IMR-90 (cell line): ENCODE data around the gene MPP4. TPM values are rescaled to one million over a fixed set of nuclear protein-coding genes. Genes with fewer than 3 reads are reported as not detected.

ENCODE experiments used
- ATAC-seq: fragments of 200-7000 bp; cut with Tn5 transposase; 2 replicates; pipeline ENCODE4 v1.9.1; 2020; ENCODE audit warnings: low read depth, mild to moderate bottlenecking, moderate library complexity
- BruUV-seq: library from RNA; stranded (reverse); fragments of 400-500 nt; replicated peaks from 2 replicates; lab custom pipeline; 2021; lab: Mats Ljungman, UMichigan
- CTCF ChIA-PET: fragments of 300-600 bp; formaldehyde crosslinking; extraction: SDS; loops from one replicate; lab custom pipeline; 2021; ENCODE audit warnings: antibody characterized with exemption; lab: Yijun Ruan, JAX
- POLR2A ChIA-PET: fragments of 300-600 bp; sonication (Branson Sonifier 250); formaldehyde crosslinking; loops from one replicate; lab custom pipeline; 2022; ENCODE audit warnings: antibody characterized with exemption; ENCODE audit not compliant: unreplicated experiment; lab: Charles Lee
- DNase-seq: peaks from one replicate; pipeline ENCODE4 v3.0.0; 2013
- H2AFZ ChIP-seq: replicated peaks from 2 replicates; pipeline ENCODE3; 2013; ENCODE audit warnings: low read length, mild to moderate bottlenecking; ENCODE audit not compliant: poor library complexity
- H2AK5ac ChIP-seq: 2 replicates; pipeline ENCODE4 v1.6.1; 2013; ENCODE audit warnings: low read depth, low read length, inconsistent platforms
- H2AK9ac ChIP-seq: replicated peaks from 2 replicates; pipeline ENCODE3; 2013; ENCODE audit warnings: mild to moderate bottlenecking, low read depth, low read length, moderate library complexity; ENCODE audit not compliant: poor library complexity
- H2BK120ac ChIP-seq: 2 replicates; pipeline ENCODE4 v1.6.1; 2013; ENCODE audit warnings: low read depth, low read length, inconsistent platforms
- H2BK15ac ChIP-seq: 3 replicates; pipeline ENCODE4 v1.6.1; 2013; ENCODE audit warnings: low read depth, low read length, inconsistent platforms
- H2BK20ac ChIP-seq: 2 replicates; pipeline ENCODE4 v1.6.1; 2013; ENCODE audit warnings: low read depth, mild to moderate bottlenecking, inconsistent platforms, low read length, moderate library complexity
- H2BK5ac ChIP-seq: 2 replicates; pipeline ENCODE4 v1.6.1; 2013; ENCODE audit warnings: mild to moderate bottlenecking, low read depth, low read length, inconsistent platforms; ENCODE audit not compliant: poor library complexity, severe bottlenecking
- H3K14ac ChIP-seq: replicated peaks from 2 replicates; pipeline ENCODE4 v1.6.1; 2013; ENCODE audit warnings: low read depth, low read length, inconsistent platforms
- H3K18ac ChIP-seq: 2 replicates; pipeline ENCODE4 v1.6.1; 2013; ENCODE audit warnings: low read depth, low read length, control low read depth
- H3K23ac ChIP-seq: 2 replicates; pipeline ENCODE4 v1.6.1; 2013; ENCODE audit warnings: low read depth, low read length, inconsistent platforms
- H3K27ac ChIP-seq: 2 replicates; pipeline ENCODE4 v1.5.1; 2013; ENCODE audit warnings: mild to moderate bottlenecking, control low read depth, low read length; ENCODE audit not compliant: insufficient read depth
- H3K27me3 ChIP-seq: 2 replicates; pipeline ENCODE4 v1.6.1; 2013; ENCODE audit warnings: low read length; ENCODE audit not compliant: control insufficient read depth, insufficient read depth
- H3K36me3 ChIP-seq: 2 replicates; pipeline ENCODE4 v1.6.1; 2013; ENCODE audit warnings: low read length, mixed read lengths; ENCODE audit not compliant: control insufficient read depth, insufficient read depth
- H3K4ac ChIP-seq: 2 replicates; pipeline ENCODE4 v1.6.1; 2013; ENCODE audit warnings: low read depth, low read length, inconsistent platforms
- H3K4me1 ChIP-seq: 2 replicates; pipeline ENCODE4 v1.6.1; 2013; ENCODE audit warnings: low read length, mixed read lengths; ENCODE audit not compliant: control insufficient read depth, insufficient read depth
- H3K4me2 ChIP-seq: 2 replicates; pipeline ENCODE4 v1.6.1; 2013; ENCODE audit warnings: low read depth, mild to moderate bottlenecking, control low read depth, low read length, moderate library complexity
- H3K4me3 ChIP-seq: 2 replicates; pipeline ENCODE4 v1.5.1; 2013; ENCODE audit warnings: low read depth, mild to moderate bottlenecking, control low read depth, low read length, moderate library complexity; ENCODE audit not compliant: insufficient read depth
- H3K56ac ChIP-seq: 2 replicates; pipeline ENCODE4 v1.6.1; 2013; ENCODE audit warnings: low read length, inconsistent platforms; ENCODE audit not compliant: insufficient read depth; ENCODE audit errors: extremely low read depth
- H3K79me1 ChIP-seq, 2 experiments: 2 replicates each; pipeline ENCODE4 v1.6.1; 2013; ENCODE audit warnings: low read length in 2 of 2, inconsistent platforms in 1 of 2, low read depth in 1 of 2
- H3K9ac ChIP-seq: 2 replicates; pipeline ENCODE4 v1.6.1; 2013; ENCODE audit warnings: low read depth, low read length, control low read depth
- H3K9me1 ChIP-seq: 2 replicates; pipeline ENCODE4 v1.6.1; 2013; ENCODE audit warnings: low read length, inconsistent platforms; ENCODE audit not compliant: insufficient read depth
- H3K9me3 ChIP-seq: 2 replicates; pipeline ENCODE4 v1.6.1; 2013; ENCODE audit warnings: low read length; ENCODE audit not compliant: control insufficient read depth, insufficient read depth
- H4K20me1 ChIP-seq: 2 replicates; pipeline ENCODE4 v1.6.1; 2013; ENCODE audit warnings: low read length, inconsistent platforms; ENCODE audit not compliant: insufficient read depth
- H4K5ac ChIP-seq: 2 replicates; pipeline ENCODE4 v1.6.1; 2013; ENCODE audit warnings: mild to moderate bottlenecking, low read depth, low read length, control low read depth
- H4K8ac ChIP-seq, 2 experiments: 2 replicates each; pipeline ENCODE4 v1.6.1; 2013; ENCODE audit warnings: low read depth in 2 of 2, low read length in 2 of 2, control low read depth in 1 of 2, inconsistent platforms in 1 of 2
- H4K91ac ChIP-seq: 2 replicates; pipeline ENCODE4 v1.6.1; 2013; ENCODE audit warnings: low read depth, low read length, inconsistent platforms; ENCODE audit not compliant: insufficient read depth
- FOS ChIP-seq: fragments of 150-350 bp; IDR thresholded peaks from 2 replicates; pipeline ENCODE4 v1.6.1; 2016; ENCODE audit warnings: low read depth, low read length
- RFX5 ChIP-seq: IDR thresholded peaks from 2 replicates; pipeline ENCODE4 v1.8.0; 2012; ENCODE audit warnings: low read depth, mild to moderate bottlenecking, low read length, moderate library complexity
- SMC3 ChIP-seq: fragments of 150-350 bp; IDR thresholded peaks from 2 replicates; pipeline ENCODE4 v1.6.1; 2016; ENCODE audit warnings: low read depth, mild to moderate bottlenecking, antibody characterized with exemption, low read length, moderate library complexity
- WGBS, 2 experiments: methylation state at CpG; one replicate each; pipeline versions ENCODE4 v1.1.5 to v1.1.7; 2013; ENCODE audit warnings: missing lambda C conversion rate in 2 of 2; ENCODE audit not compliant: insufficient read length in 1 of 2; ENCODE audit errors: extremely low coverage in 2 of 2; 5-methylcytosine and 5-hydroxymethylcytosine counted together
- dilution Hi-C: fragments of 300-500 bp; cut with HindIII; formaldehyde crosslinking; loops from one replicate; pipeline ENCODE4 v1.14.3; 2018; ENCODE audit warnings: low sequenced_read_pairs; ENCODE audit not compliant: unreplicated experiment
- in situ Hi-C: fragments of 300-500 bp; cut with MboI; formaldehyde crosslinking; loops from 3 replicates; pipeline ENCODE4 v1.14.3; 2019; ENCODE audit warnings: low sequenced_read_pairs, inconsistent platforms, mixed read lengths
- intact Hi-C: fragments of 100-400 bp; cut with micrococcal nuclease; formaldehyde crosslinking; loops from 2 replicates; pipeline ENCODE4 v1.10.0; 2022
- polyA plus RNA-seq, 3 experiments: library from polyadenylated mRNA; depleted of rRNA; stranded (reverse); fragments of >200 nt; gene quantifications; 2 replicates each; pipeline ENCODE4 v1.2.3, GENCODE V29; 2012; ENCODE audit warnings: low replicate concordance in 1 of 3
- total RNA-seq: library from RNA; depleted of rRNA; stranded (reverse); fragments of >200 nt; gene quantifications from 2 replicates; pipeline ENCODE4 v1.2.3, GENCODE V29; 2012

MPP4 gene
- total and polyA plus RNA-seq, 2 of the 4 experiments (the other 2 are of a cell fraction), result 11.8 to 14.9 TPM

- ATAC-seq, result no peak
- dilution Hi-C loops (no loop called here), in situ Hi-C loops (no loop called here), intact Hi-C loops (loop anchor here (10.0 kb wide), 1 partner anchor 474 kb away; no protein-coding TSS in a partner anchor)
- no peaks in the 10 kb centered on the region for H3K9me3 ChIP-seq
- no peak overlapping the region for H2AK9ac ChIP-seq
- H2BK15ac ChIP-seq, result no peak overlapping the region
- H2AK5ac ChIP-seq, result no peak overlapping the region
- H2BK20ac ChIP-seq, result no peak overlapping the region
- H3K79me1 ChIP-seq, result no peaks in the 10 kb centered on the region; a peak in 1 of 4 replicates
- no peaks in the 10 kb centered on the region for H3K9me1 ChIP-seq
- POLR2A ChIA-PET, result no interaction called here
- H3K14ac ChIP-seq, result no peak overlapping the region
- H2AFZ ChIP-seq, result no peak overlapping the region
- no peak overlapping the region for H3K4me3 ChIP-seq
- H3K4ac ChIP-seq, result no peak overlapping the region
- H3K4me2 ChIP-seq, result no peak overlapping the region
- H3K56ac ChIP-seq, result no peak overlapping the region
- no peak overlapping the region for H4K91ac ChIP-seq
- no peak overlapping the region for H2BK120ac ChIP-seq
- H3K18ac ChIP-seq, result no peak overlapping the region
- TF ChIP-seq SMC3, result no peak
- TF ChIP-seq RFX5, result no peak
- no peak for TF ChIP-seq FOS
- H4K8ac ChIP-seq, result no peak overlapping the region
- H3K4me1 ChIP-seq, result no peaks in the 10 kb centered on the region
- H3K9ac ChIP-seq, result no peak overlapping the region
- H4K5ac ChIP-seq, result no peak overlapping the region
- H3K27me3 ChIP-seq, result no peaks in the 10 kb centered on the region
- no peaks in the 10 kb centered on the region for H4K20me1 ChIP-seq
- no TSS peak for BruUV-seq
- peaks cover 20% of the 10 kb centered on the region for H3K36me3 ChIP-seq
- H3K27ac ChIP-seq, result no peak overlapping the region
- H2BK5ac ChIP-seq, result no peak overlapping the region
- CTCF ChIA-PET, result interaction anchor here (1.6 kb wide), 1 partner anchor 8 kb away, joined by 4 read pairs; no protein-coding TSS in a partner anchor
- DNase-seq, result no peak
- WGBS, 2 experiments, result 27% methylated on average over 2 of the region's 2 CpGs; no CpG with 5 or more reads in 1 of the 2 experiments
- H3K23ac ChIP-seq, result no peak overlapping the region
These were observed 10.6 kb upstream of the MPP4 start for GRCh38 chr2:201709049-201709448.
